Measurements from ENCODE around the gene SLC25A5.
"Not testable (repeated sequence)": the region's sequence is repeated elsewhere in the genome, so short reads cannot be mapped to it uniquely, and the experiment has no call there.

The SLC25A5 gene

DNA sequence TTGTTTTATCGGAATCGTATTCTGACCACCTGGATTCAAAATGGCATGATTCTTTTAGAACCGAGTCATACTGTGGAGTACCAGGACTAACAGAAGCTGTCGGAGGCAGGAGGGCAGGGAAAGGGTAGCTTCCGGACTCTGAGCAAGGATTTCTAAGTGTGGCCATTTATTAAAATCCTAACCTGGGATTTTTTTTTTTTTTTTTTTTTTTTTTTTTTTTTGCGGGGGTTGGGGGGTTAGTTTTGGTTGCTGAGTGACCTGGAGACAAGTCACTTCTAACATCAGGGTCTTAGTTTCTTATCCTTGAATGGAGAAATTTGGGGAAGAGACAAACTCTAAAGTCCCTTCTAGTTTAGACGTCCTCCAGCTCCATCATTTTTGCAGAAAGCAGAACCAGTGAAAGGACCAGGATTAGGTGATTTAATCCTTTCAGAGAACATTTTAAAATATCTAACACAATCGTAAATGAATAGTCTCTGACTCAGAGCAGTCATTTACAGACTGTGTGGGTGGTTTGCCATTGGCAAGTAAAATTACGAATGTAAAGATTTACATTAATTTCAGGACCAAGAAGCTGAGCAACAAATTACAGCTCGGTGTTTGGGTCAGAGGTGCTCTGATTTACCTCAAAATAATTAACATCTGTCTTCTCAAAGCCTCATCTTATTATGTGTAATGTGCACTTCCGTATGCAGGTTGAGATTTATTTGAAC lies 7.3 kb downstream of the SLC25A5 start:
- H3K36me3 ChIP-seq (ENCODE audit: control insufficient read depth in 1 of 2, insufficient read depth in 2 of 2, low read length in 2 of 2) = peaks cover 2 to 8% of the 10 kb centered on the region in 2 donors
- no peak overlapping the region for H3K9ac ChIP-seq (ENCODE audit: low read depth in 1 of 2, low read length in 2 of 2)
- no peaks in the 10 kb centered on the region for H3K27me3 ChIP-seq (ENCODE audit: control insufficient read depth in 1 of 2, insufficient read depth in 2 of 2, low read length in 2 of 2)
- H3K4me3 ChIP-seq (ENCODE audit: low read depth in 1 of 2, low read length in 2 of 2) = no peak overlapping the region
- H3K27ac ChIP-seq (ENCODE audit: low read depth, low read length) = no peak overlapping the region
- peaks cover 0 to 3% of the 10 kb centered on the region in 2 donors for H3K4me1 ChIP-seq (ENCODE audit: control insufficient read depth in 1 of 2, insufficient read depth in 2 of 2, low read length in 2 of 2)
- no peaks in the 10 kb centered on the region for H3K9me3 ChIP-seq (ENCODE audit: control insufficient read depth in 1 of 2, low read length in 2 of 2)

DNA sequence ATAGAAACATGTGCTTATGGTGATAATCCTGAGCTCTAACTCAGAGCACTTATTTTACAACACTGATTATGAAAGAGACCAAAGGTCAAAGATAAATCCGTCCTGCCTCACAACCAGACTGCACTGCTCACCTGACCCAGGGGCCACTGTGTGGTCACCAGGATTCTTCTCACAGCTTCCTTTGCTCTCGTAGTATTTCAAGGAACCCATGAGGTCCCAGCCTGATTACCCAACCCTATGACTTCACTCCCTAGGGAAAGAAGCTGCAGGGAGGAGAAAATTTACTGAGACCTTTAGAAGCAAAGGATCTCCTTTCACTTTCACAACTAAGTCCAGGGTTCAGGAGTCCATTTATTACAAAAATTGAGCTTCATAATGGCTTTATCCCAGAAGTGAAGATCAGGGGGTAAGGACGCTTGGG lies 9.6 kb downstream of the SLC25A5 start:
- Histone ChIP-seq H3K4me1 (ENCODE audit: control insufficient read depth in 1 of 2, insufficient read depth in 2 of 2, low read length in 2 of 2) (peaks cover 7 to 11% of the 10 kb centered on the region in 2 donors), H3K27ac (ENCODE audit: low read depth, low read length) (peak overlapping the region; percentile 44), H3K9me3 (ENCODE audit: control insufficient read depth in 1 of 2, low read length in 2 of 2) (no peaks in the 10 kb centered on the region), H3K4me3 (ENCODE audit: low read depth in 1 of 2, low read length in 2 of 2) (no peak overlapping the region), H3K36me3 (ENCODE audit: control insufficient read depth in 1 of 2, insufficient read depth in 2 of 2, low read length in 2 of 2) (no peaks in the 10 kb centered on the region), H3K9ac (ENCODE audit: low read depth in 1 of 2, low read length in 2 of 2) (peak overlapping the region in 1 of 2 donors; percentile 70), H3K27me3 (ENCODE audit: control insufficient read depth in 1 of 2, insufficient read depth in 2 of 2, low read length in 2 of 2) (no peaks in the 10 kb centered on the region)

DNA sequence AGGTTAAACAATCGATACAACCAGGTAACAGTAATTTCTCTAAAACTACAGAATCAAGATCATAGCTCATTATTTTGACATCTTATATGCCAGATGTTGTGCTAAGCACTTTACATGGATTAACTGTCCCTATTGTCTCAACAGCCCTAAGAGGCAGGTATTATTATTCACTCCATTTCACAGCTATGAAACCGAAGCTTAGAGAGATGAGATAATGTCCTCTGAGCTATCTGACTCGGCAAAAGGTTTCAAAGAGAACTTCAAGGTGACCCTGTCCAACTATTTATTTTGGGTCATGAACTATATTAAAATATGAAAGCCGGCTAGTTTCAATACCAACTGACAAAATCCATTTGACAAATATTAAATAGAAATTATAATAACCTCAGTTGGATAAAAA lies 10.3 kb downstream of the SLC25A5 start:
- Histone ChIP-seq H3K9me3 (ENCODE audit: control insufficient read depth in 1 of 2, low read length in 2 of 2) (no peaks in the 10 kb centered on the region), H3K27me3 (ENCODE audit: control insufficient read depth in 1 of 2, insufficient read depth in 2 of 2, low read length in 2 of 2) (no peaks in the 10 kb centered on the region), H3K27ac (ENCODE audit: low read depth, low read length) (peak overlapping the region; percentile 44), H3K4me3 (ENCODE audit: low read depth in 1 of 2, low read length in 2 of 2) (no peak overlapping the region), H3K9ac (ENCODE audit: low read depth in 1 of 2, low read length in 2 of 2) (peak overlapping the region in 1 of 2 donors; percentile 70), H3K4me1 (ENCODE audit: control insufficient read depth in 1 of 2, insufficient read depth in 2 of 2, low read length in 2 of 2) (peaks cover 7 to 9% of the 10 kb centered on the region in 2 donors), H3K36me3 (ENCODE audit: control insufficient read depth in 1 of 2, insufficient read depth in 2 of 2, low read length in 2 of 2) (no peaks in the 10 kb centered on the region)

DNA sequence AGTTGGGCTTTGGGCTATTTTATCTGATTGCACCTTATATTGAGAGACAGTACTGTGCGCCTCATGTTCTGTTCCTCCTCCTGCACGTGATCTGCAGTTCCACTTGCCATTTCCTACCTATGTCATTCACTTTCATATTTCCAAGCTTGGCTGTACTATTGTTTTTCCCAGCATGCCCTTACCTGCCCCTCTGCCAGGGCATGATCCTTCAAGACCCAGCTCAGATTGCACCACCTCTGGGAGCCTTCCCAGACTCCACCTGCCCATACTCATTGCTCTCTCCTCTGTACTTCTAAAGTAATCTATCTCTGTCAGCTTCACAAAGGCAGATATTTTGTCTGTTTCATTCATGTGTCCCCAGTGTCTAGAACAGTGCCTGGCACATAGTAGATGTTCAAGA lies 11.6 kb downstream of the SLC25A5 start:
- Histone ChIP-seq H3K36me3 (ENCODE audit: control insufficient read depth in 1 of 2, insufficient read depth in 2 of 2, low read length in 2 of 2) (no peaks in the 10 kb centered on the region), H3K27me3 (ENCODE audit: control insufficient read depth in 1 of 2, insufficient read depth in 2 of 2, low read length in 2 of 2) (no peaks in the 10 kb centered on the region), H3K4me3 (ENCODE audit: low read depth in 1 of 2, low read length in 2 of 2) (no peak overlapping the region), H3K9me3 (ENCODE audit: control insufficient read depth in 1 of 2, low read length in 2 of 2) (no peaks in the 10 kb centered on the region), H3K27ac (ENCODE audit: low read depth, low read length) (no peak overlapping the region), H3K9ac (ENCODE audit: low read depth in 1 of 2, low read length in 2 of 2) (no peak overlapping the region), H3K4me1 (ENCODE audit: control insufficient read depth in 1 of 2, insufficient read depth in 2 of 2, low read length in 2 of 2) (peaks cover 7 to 9% of the 10 kb centered on the region in 2 donors)

DNA sequence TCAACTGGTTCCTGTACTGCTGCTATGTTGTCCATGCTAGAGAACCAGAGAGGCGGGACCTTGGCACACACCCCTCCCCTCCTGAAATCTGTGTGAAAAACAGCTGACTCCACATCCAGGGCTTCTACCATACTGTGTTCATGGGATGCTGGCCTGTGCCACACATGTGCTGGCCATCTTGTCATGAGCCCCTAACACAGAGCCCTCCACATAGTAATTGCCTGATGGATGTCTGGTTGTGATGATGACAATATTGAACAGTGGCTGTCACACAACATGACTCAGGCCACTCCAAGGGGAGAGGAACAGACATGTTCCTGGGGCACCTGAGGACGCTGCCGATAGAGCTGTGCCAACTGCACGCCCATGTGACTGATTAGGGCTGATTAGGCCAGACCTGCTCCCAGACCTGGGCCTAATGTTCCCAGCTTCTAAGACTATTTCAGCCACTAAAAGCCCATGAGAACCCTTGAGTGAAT lies 13.1 kb downstream of the SLC25A5 start:
- no peak overlapping the region for H3K27ac ChIP-seq (ENCODE audit: low read depth, low read length)
- H3K4me3 ChIP-seq (ENCODE audit: low read depth in 1 of 2, low read length in 2 of 2) = no peak overlapping the region
- no peaks in the 10 kb centered on the region for H3K27me3 ChIP-seq (ENCODE audit: control insufficient read depth in 1 of 2, insufficient read depth in 2 of 2, low read length in 2 of 2)
- H3K36me3 ChIP-seq (ENCODE audit: control insufficient read depth in 1 of 2, insufficient read depth in 2 of 2, low read length in 2 of 2) = no peaks in the 10 kb centered on the region
- H3K4me1 ChIP-seq (ENCODE audit: control insufficient read depth in 1 of 2, insufficient read depth in 2 of 2, low read length in 2 of 2) = peaks cover 7 to 9% of the 10 kb centered on the region in 2 donors
- H3K9me3 ChIP-seq (ENCODE audit: control insufficient read depth in 1 of 2, low read length in 2 of 2) = no peaks in the 10 kb centered on the region
- H3K9ac ChIP-seq (ENCODE audit: low read depth in 1 of 2, low read length in 2 of 2) = peak overlapping the region in 1 of 2 donors; percentile 49

DNA sequence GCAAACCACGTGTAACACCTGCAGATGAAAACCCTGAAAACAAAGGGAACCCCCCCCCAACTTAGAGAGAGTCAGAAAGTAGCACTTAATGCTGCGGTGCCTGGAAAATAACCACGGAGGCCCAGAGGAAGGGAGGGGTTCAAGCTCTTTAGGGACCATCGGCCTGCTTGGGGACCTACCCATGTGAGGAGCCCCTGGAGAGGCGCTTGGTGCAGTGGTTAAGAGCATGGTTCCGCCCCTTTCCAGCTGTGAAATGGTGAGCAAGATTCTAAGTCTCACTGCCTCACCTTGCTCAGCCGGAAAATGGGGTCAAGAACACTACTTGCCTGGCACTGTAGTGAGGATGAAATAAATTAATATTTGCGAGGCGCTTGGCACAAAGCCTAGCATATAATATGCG lies 13.8 kb downstream of the SLC25A5 start:
- Histone ChIP-seq H3K27me3 (ENCODE audit: control insufficient read depth in 1 of 2, insufficient read depth in 2 of 2, low read length in 2 of 2) (no peaks in the 10 kb centered on the region), H3K27ac (ENCODE audit: low read depth, low read length) (peak overlapping the region; percentile 56), H3K4me1 (ENCODE audit: control insufficient read depth in 1 of 2, insufficient read depth in 2 of 2, low read length in 2 of 2) (peaks cover 7 to 9% of the 10 kb centered on the region in 2 donors), H3K9me3 (ENCODE audit: control insufficient read depth in 1 of 2, low read length in 2 of 2) (no peaks in the 10 kb centered on the region), H3K9ac (ENCODE audit: low read depth in 1 of 2, low read length in 2 of 2) (peak overlapping the region in 1 of 2 donors; percentile 49), H3K36me3 (ENCODE audit: control insufficient read depth in 1 of 2, insufficient read depth in 2 of 2, low read length in 2 of 2) (no peaks in the 10 kb centered on the region), H3K4me3 (ENCODE audit: low read depth in 1 of 2, low read length in 2 of 2) (peak overlapping the region; percentile 47 to 58)

DNA sequence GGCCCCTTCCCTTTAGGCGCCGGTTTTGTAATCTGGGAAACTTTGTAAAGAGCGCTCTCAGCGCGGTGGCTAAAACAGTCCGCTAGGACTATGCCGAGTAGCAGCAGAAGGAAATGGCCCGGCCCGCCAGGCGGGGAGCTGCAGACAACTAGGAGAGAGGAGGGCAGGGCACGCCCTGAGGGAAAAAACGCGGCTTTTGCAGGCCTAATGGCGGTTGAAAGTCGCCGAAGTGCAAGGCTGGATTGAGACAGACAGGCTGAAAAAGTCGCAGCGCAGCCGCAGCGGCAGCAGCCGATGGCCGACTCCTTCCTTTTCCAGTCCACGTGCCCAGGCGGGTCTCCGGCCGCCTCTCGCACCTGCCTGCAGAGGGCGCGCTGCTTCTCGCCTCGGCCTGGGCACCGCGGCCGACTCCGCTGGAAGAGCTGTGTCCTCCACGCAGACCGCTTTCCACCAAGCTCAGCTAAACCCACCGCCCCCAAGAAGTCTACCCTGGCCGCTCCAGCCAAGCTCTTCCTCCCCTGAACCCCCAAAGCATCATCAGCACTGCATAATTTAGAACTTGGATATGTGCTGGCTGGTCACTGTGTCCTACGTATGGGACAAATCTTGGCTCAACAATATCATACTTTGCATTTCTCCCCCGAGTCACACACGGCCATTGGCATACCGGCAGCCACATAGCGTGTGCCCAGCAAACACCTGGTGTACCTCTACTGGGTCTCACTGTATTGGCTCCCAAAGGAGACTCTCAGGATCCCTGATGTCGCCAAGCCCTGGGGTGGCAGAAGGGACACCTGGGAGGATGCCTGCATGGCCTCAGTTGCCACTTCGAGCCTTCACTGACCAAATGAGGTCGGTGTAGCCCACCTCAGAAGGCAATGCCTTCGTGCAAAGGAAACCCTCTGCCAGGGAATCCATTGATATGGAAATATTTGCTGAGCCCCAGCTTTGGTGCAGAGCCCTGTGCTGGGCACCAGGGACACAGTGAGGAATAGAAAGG lies 14.5 kb downstream of the SLC25A5 start:
- Histone ChIP-seq H3K4me3 (ENCODE audit: low read depth in 1 of 2, low read length in 2 of 2) (peak overlapping the region; percentile 47 to 58), H3K9me3 (ENCODE audit: control insufficient read depth in 1 of 2, low read length in 2 of 2) (no peaks in the 10 kb centered on the region), H3K36me3 (ENCODE audit: control insufficient read depth in 1 of 2, insufficient read depth in 2 of 2, low read length in 2 of 2) (no peaks in the 10 kb centered on the region), H3K27ac (ENCODE audit: low read depth, low read length) (peak overlapping the region; percentile 56), H3K27me3 (ENCODE audit: control insufficient read depth in 1 of 2, insufficient read depth in 2 of 2, low read length in 2 of 2) (no peaks in the 10 kb centered on the region), H3K4me1 (ENCODE audit: control insufficient read depth in 1 of 2, insufficient read depth in 2 of 2, low read length in 2 of 2) (peaks cover 7 to 9% of the 10 kb centered on the region in 2 donors), H3K9ac (ENCODE audit: low read depth in 1 of 2, low read length in 2 of 2) (peak overlapping the region; percentile 49 to 51)

DNA sequence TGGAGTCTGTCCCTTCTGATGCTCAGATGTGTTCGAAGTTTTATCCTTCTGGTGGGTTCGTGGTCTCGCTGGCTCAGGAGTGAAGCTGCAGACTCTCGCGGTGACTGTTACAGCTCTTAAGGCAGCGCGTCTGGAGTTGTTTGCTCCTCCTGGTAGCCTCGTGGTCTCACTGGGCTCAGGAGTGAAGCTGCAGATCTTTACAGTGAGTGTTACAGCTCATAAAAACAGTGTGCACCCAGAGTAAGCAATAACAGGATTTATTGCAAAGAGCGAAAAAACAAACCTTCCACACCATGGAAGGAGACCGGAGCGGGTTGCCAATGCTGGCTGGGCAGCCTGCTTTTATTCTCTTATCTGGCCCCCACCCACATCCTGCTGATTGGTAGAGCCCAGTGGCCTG lies 18.5 kb downstream of the SLC25A5 start:
- Histone ChIP-seq H3K36me3 (ENCODE audit: control insufficient read depth in 1 of 2, insufficient read depth in 2 of 2, low read length in 2 of 2) (no peaks in the 10 kb centered on the region), H3K4me3 (ENCODE audit: low read depth in 1 of 2, low read length in 2 of 2) (no peak overlapping the region), H3K9me3 (ENCODE audit: control insufficient read depth in 1 of 2, low read length in 2 of 2) (no peaks in the 10 kb centered on the region), H3K9ac (ENCODE audit: low read depth in 1 of 2, low read length in 2 of 2) (no peak overlapping the region), H3K4me1 (ENCODE audit: control insufficient read depth in 1 of 2, insufficient read depth in 2 of 2, low read length in 2 of 2) (peaks cover 5 to 6% of the 10 kb centered on the region in 2 donors), H3K27ac (ENCODE audit: low read depth, low read length) (no peak overlapping the region), H3K27me3 (ENCODE audit: control insufficient read depth in 1 of 2, insufficient read depth in 2 of 2, low read length in 2 of 2) (no peaks in the 10 kb centered on the region)

DNA sequence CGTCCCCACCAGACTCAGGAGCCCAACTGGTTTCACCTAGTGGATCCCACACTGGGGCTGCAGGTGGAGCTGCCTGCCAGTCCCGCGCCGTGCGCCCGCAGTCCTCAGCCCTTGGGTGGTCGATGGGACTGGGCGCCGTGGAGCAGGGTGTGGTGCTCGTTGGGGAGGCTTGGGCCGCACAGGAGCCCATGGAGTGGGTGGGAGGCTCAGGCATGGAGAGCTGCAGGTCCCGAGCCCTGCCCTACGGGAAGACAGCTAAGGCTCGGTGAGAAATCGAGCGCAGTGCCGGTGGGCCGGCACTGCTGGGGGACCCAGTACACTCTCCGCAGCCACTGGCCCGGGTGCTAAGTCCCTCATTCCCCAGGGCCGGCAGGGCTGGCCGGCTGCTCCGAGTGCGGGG lies 19.5 kb downstream of the SLC25A5 start:
- H3K4me1 ChIP-seq (ENCODE audit: control insufficient read depth in 1 of 2, insufficient read depth in 2 of 2, low read length in 2 of 2); H3K4me3 ChIP-seq (ENCODE audit: low read depth in 1 of 2, low read length in 2 of 2); H3K27me3 ChIP-seq (ENCODE audit: control insufficient read depth in 1 of 2, insufficient read depth in 2 of 2, low read length in 2 of 2); H3K9me3 ChIP-seq (ENCODE audit: control insufficient read depth in 1 of 2, low read length in 2 of 2); H3K27ac ChIP-seq (ENCODE audit: low read depth, low read length); H3K36me3 ChIP-seq (ENCODE audit: control insufficient read depth in 1 of 2, insufficient read depth in 2 of 2, low read length in 2 of 2); H3K9ac ChIP-seq (ENCODE audit: low read depth in 1 of 2, low read length in 2 of 2): not testable (repeated sequence)

DNA sequence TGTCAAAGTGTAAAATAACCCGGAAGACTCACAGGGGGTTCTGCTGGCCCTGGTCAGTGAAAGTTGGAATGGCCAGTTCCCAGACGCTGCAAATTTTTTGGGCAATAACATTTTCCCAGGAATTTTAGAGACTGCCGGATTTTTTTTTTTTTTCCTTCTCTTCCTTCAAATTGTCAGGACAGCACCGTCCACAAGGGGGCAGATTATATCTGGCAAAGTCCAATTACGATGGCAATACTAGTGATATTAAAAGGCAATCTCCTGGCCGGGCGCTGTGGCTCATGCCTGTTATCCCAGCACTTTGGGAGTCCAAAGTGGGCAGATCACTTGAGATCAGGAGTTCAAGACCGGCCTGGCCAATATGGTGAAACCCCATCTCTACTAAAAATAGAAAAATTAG lies 20.5 kb downstream of the SLC25A5 start:
- Histone ChIP-seq H3K4me3 (ENCODE audit: low read depth in 1 of 2, low read length in 2 of 2) (no peak overlapping the region), H3K9me3 (ENCODE audit: control insufficient read depth in 1 of 2, low read length in 2 of 2) (no peaks in the 10 kb centered on the region), H3K27me3 (ENCODE audit: control insufficient read depth in 1 of 2, insufficient read depth in 2 of 2, low read length in 2 of 2) (no peaks in the 10 kb centered on the region), H3K9ac (ENCODE audit: low read depth in 1 of 2, low read length in 2 of 2) (no peak overlapping the region), H3K36me3 (ENCODE audit: control insufficient read depth in 1 of 2, insufficient read depth in 2 of 2, low read length in 2 of 2) (no peaks in the 10 kb centered on the region), H3K27ac (ENCODE audit: low read depth, low read length) (no peak overlapping the region), H3K4me1 (ENCODE audit: control insufficient read depth in 1 of 2, insufficient read depth in 2 of 2, low read length in 2 of 2) (no peaks in the 10 kb centered on the region)

Data from duodenal mucosa (tissue), 2 donors.